Upper lobe of right lung (tissue), 1 donor: ENCODE data around the gene CA10. TPM values are rescaled to one million over a fixed set of nuclear protein-coding genes. Genes with fewer than 3 reads are reported as not detected.

Experiments used
- ATAC-seq: fragments of 200-7000 bp; cut with Tn5 transposase; one replicate; pipeline ENCODE4 v1.9.1; 2020; ENCODE audit warnings: mild to moderate bottlenecking, moderate library complexity
- DNase-seq: peaks from one replicate; pipeline ENCODE4 v3.0.0-alpha.2; 2020
- H3K27ac ChIP-seq: fragments of 200-600 bp; one replicate; pipeline ENCODE4 v1.8.0; 2022
- H3K27me3 ChIP-seq: fragments of 200-600 bp; one replicate; pipeline ENCODE4 v1.8.0; 2022; ENCODE audit warnings: mild to moderate bottlenecking
- H3K36me3 ChIP-seq: fragments of 200-600 bp; one replicate; pipeline ENCODE4 v1.8.0; 2022
- H3K4me1 ChIP-seq: fragments of 200-600 bp; one replicate; pipeline ENCODE4 v1.8.0; 2022
- H3K4me3 ChIP-seq: fragments of 200-600 bp; one replicate; pipeline ENCODE4 v1.8.0; 2022; ENCODE audit warnings: mild to moderate bottlenecking
- H3K9me3 ChIP-seq: fragments of 200-600 bp; one replicate; pipeline ENCODE4 v1.8.0; 2022
- CTCF ChIP-seq: fragments of 200-600 bp; IDR thresholded peaks from one replicate; pipeline ENCODE4 v1.8.0; 2022; ENCODE audit warnings: antibody characterized with exemption
- intact Hi-C: fragments of 100-400 bp; cut with DNase I; formaldehyde crosslinking; loops from one replicate; pipeline ENCODE4 v1.11.0; 2022
- total RNA-seq: library from RNA; stranded (reverse); fragmentation: NEBNext Ultra II Directional; extraction: Animal tissue kit (Norgen Biotek cat#: 25700); gene quantifications from one replicate; pipeline ENCODE4 v1.2.1, GENCODE V29; 2021
- donor health status: DM: no; HTN: yes; CAD: no; lungs with severe emphysema.

Gene CA10
- total RNA-seq, 1 donor from 2014 or later, result not detected

DNA sequence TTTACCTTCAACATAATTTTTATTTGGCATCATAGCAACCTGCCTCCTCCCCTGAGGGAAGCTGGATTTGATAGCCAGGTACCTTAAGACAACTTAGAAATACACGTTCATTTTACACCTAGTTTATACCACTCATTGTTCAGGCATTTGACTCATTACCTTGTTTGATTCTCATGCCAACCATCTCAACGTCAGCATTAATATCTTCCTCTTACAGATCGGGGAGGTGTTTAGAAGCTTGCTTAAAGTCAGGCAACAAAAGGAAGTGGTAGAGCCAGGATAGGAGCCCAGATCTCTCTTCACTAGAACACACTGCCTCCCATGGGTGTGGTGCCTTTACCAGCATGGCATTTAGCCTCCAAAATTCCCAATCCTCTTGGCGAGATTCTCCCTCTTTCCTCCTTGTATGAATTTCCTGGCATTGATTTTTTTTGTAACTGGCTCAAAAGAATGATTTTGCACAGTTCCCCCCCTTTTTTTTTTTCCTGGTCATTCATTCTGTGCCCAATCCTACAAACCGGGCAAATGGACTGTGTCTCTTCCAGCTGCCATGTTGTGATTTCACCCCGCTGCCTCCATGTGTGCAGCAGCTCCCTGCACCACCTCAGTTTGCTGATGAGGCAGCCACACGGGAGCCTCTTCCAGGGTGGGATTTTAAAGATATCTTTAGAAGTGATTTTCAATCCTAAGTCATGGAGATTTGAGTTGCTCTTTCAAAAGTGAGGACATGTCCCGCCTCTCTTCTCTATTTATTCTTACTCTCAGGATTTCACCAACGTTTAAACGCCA lies 514.6 kb downstream of the CA10 start:
- Histone ChIP-seq H3K27ac (no peak overlapping the region), H3K27me3 (peaks cover 3% of the 10 kb centered on the region), H3K9me3 (no peaks in the 10 kb centered on the region), H3K4me1 (no peaks in the 10 kb centered on the region), H3K4me3 (no peak overlapping the region), H3K36me3 (no peaks in the 10 kb centered on the region)
- no peak for TF ChIP-seq CTCF
- ATAC-seq (no peak), DNase-seq (no peak)
- intact Hi-C loops, result no loop called here

- ATAC-seq (no peak), DNase-seq (no peak)
- Histone ChIP-seq H3K9me3 (no peaks in the 10 kb centered on the region), H3K4me1 (no peaks in the 10 kb centered on the region), H3K27me3 (peaks cover 3% of the 10 kb centered on the region), H3K27ac (no peak overlapping the region), H3K4me3 (no peak overlapping the region), H3K36me3 (no peaks in the 10 kb centered on the region)
- TF ChIP-seq CTCF, result no peak
- intact Hi-C loops, result no loop called here
Measured at GRCh38 chr17:51642029-51642428, 516.5 kb downstream of the CA10 start.

- Histone ChIP-seq H3K27me3 (peaks cover 3% of the 10 kb centered on the region), H3K4me3 (no peak overlapping the region), H3K4me1 (no peaks in the 10 kb centered on the region), H3K9me3 (no peaks in the 10 kb centered on the region), H3K27ac (no peak overlapping the region), H3K36me3 (no peaks in the 10 kb centered on the region)
- no peak for ATAC-seq
- no peak for DNase-seq
- intact Hi-C loops, result no loop called here
- peak; percentile 25 for TF ChIP-seq CTCF
Measured at GRCh38 chr17:51640108-51640622, 518.3 kb downstream of the CA10 start.

DNA sequence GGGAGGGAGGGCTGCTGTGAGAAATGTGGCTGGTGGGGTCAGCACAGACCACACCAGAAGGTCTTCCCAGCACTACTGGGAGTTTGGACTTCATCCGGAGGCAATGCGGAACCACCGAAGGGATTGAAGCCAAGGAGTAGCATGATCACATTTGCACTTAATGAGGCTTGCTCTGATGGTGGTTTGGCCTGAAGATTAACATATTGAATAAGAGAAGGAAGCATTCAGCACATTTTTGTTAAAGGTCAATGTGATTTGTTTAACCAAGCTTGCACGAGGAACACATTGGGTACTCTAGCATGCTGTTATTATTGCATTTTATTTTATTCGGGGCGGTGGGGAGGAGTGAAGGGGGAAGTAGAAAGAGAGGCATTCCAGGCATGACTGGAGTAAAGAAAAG lies 519.5 kb downstream of the CA10 start:
- Histone ChIP-seq H3K9me3 (no peaks in the 10 kb centered on the region), H3K4me1 (no peaks in the 10 kb centered on the region), H3K4me3 (no peak overlapping the region), H3K36me3 (no peaks in the 10 kb centered on the region), H3K27me3 (peaks cover 3% of the 10 kb centered on the region), H3K27ac (no peak overlapping the region)
- no peak for ATAC-seq
- no peak for TF ChIP-seq CTCF
- intact Hi-C loops, result no loop called here
- no peak for DNase-seq

DNA sequence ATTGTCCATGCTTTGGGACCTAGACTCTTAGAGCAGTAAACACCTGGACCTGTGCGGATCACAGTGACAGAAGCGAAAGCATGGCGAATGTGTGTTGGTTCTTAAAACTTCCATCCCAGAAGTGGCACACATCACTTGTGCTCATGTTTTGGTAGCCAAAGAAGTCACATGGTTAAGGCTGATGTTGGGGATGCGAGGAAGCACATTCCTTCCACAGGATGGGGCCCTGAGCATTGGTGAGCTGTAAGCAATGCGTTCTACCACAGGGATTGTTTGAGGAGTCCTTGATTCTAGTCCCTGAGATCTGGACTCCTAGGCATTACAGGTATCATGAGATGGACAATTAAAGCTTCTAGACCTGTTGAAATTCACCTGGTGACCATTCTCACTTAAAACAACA lies 522.2 kb downstream of the CA10 start:
- H3K27ac ChIP-seq, result no peak overlapping the region
- TF ChIP-seq CTCF, result no peak
- no peaks in the 10 kb centered on the region for H3K27me3 ChIP-seq
- intact Hi-C loops, result no loop called here
- no peaks in the 10 kb centered on the region for H3K9me3 ChIP-seq
- no peak overlapping the region for H3K4me3 ChIP-seq
- DNase-seq (no peak), ATAC-seq (no peak)
- H3K4me1 ChIP-seq, result no peaks in the 10 kb centered on the region
- no peaks in the 10 kb centered on the region for H3K36me3 ChIP-seq
